Thyroid gland (tissue), 4 donors: ENCODE data around the gene SMPDL3B.
"Not testable (repeated sequence)": the region's sequence is repeated elsewhere in the genome, so short reads cannot be mapped to it uniquely, and the experiment has no call there.

Experiments used
- POLR2A ChIP-seq, 2 donors: fragments of 450-650 bp; IDR thresholded peaks; one replicate each; pipeline ENCODE4 v1.6.1; 2017; ENCODE audit warnings: antibody characterized with exemption in 2 of 2, mild to moderate bottlenecking in 2 of 2, moderate library complexity in 1 of 2
- TF ChIP-seq, protein P1 (sequence below), 6 experiments: fragments of 200-600 bp in 3 of 6; fragments of 450-650 bp in 3 of 6; sonication (generic) in 3 of 6; IDR thresholded peaks; one replicate each; pipeline ENCODE4 v1.5.1; 2016 to 2019; ENCODE audit warnings: antibody characterized with exemption in 6 of 6, mild to moderate bottlenecking in 2 of 6, inconsistent platforms in 1 of 6, moderate library complexity in 1 of 6

DNA sequence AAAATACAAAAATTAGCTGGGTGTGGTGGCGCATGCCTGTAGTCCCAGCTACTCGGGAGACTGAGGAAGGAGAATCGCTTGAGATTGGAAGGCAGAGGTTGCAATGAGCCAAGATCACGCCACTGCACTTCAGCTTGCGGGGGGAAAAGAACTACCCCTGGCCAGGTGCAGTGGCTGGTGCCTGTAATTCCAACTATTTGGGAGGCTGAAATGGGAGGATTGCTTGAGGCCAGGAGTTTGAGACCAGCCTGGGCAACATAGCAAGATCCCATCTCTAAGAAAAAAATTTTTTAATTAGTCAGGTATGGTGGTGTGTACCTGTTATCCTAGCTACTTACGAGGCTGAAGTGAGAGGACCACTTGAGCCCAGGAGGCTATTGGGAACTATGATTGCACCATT, 59.7 kb downstream of the SMPDL3B start:
- TF ChIP-seq, protein P1, sequence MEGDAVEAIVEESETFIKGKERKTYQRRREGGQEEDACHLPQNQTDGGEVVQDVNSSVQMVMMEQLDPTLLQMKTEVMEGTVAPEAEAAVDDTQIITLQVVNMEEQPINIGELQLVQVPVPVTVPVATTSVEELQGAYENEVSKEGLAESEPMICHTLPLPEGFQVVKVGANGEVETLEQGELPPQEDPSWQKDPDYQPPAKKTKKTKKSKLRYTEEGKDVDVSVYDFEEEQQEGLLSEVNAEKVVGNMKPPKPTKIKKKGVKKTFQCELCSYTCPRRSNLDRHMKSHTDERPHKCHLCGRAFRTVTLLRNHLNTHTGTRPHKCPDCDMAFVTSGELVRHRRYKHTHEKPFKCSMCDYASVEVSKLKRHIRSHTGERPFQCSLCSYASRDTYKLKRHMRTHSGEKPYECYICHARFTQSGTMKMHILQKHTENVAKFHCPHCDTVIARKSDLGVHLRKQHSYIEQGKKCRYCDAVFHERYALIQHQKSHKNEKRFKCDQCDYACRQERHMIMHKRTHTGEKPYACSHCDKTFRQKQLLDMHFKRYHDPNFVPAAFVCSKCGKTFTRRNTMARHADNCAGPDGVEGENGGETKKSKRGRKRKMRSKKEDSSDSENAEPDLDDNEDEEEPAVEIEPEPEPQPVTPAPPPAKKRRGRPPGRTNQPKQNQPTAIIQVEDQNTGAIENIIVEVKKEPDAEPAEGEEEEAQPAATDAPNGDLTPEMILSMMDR (IDR thresholded peaks at IDR 0.05), result not testable (repeated sequence)
- not testable (repeated sequence) for TF ChIP-seq POLR2A (IDR thresholded peaks at IDR 0.05)
